ENCODE results near the gene ZFHX3. TPM values are rescaled to one million over a fixed set of nuclear protein-coding genes. Genes with fewer than 3 reads are reported as not detected.

The ZFHX3 gene
- total and polyA plus RNA-seq, 10 of the 15 experiments (the other 5 are each of a cell fraction or from before 2014, with no cell fraction given): 0.68 to 8.6 (median 2.0) TPM

- in situ Hi-C loops (cut with MboI): no loop called here
- Histone ChIP-seq H3K4me2 (ENCODE audit: control insufficient read depth, insufficient read depth) (no peak overlapping the region), H3K79me2 (ENCODE audit: control insufficient read depth, insufficient read depth, low read length) (no peaks in the 10 kb centered on the region), H3K27me3 (replicated peaks in 1 of 2; ENCODE audit: control insufficient read depth in 2 of 2, insufficient read depth in 2 of 2, low read length in 1 of 2) (no peaks in the 10 kb centered on the region), H2AFZ (ENCODE audit: control insufficient read depth, low read depth, low read length) (no peak overlapping the region), H3K36me3 (ENCODE audit: control insufficient read depth in 2 of 2, insufficient read depth in 2 of 2, low read length in 1 of 2) (no peaks in the 10 kb centered on the region; a peak in 2 of 4 replicates), H3K9me3 (replicated peaks; ENCODE audit: control insufficient read depth, insufficient read depth, low read length) (no peaks in the 10 kb centered on the region), H3K9ac (ENCODE audit: control insufficient read depth, insufficient read depth, low read length) (no peak overlapping the region), H3K27ac (ENCODE audit: control insufficient read depth, insufficient read depth) (no peak overlapping the region), H3K4me1 (ENCODE audit: control insufficient read depth, insufficient read depth, low read length) (peaks cover 8% of the 10 kb centered on the region), H4K20me1 (ENCODE audit: control insufficient read depth, insufficient read depth) (no peaks in the 10 kb centered on the region), H3K4me3 (no peak overlapping the region)
- ChIA-PET POLR2A (no interaction called here), SMC1A (ENCODE audit: uncharacterized antibody, unreplicated experiment) (interaction anchor here (0.7 to 3.3 kb wide), 21 partner anchors 8 to 433 kb away, joined by 3 to 33 read pairs (median 5); partner anchors contain the start of gene ZFHX3), CTCF (interaction anchor here (0.6 to 4.5 kb wide), 47 partner anchors 12 to 1122 kb away, joined by 3 to 69 read pairs (median 5); partner anchors contain the start of gene ZFHX3), RAD21 (ENCODE audit: unreplicated experiment) (interaction anchor here (0.7 to 2.3 kb wide), 11 partner anchors 13 to 1123 kb away, joined by 3 to 24 read pairs (median 4); no protein-coding TSS in a partner anchor)
- intact Hi-C loops (cut with micrococcal nuclease; ENCODE audit: unreplicated experiment): loop anchor here (5.0 to 10.0 kb wide), 3 partner anchors 169 to 331 kb away; no protein-coding TSS in a partner anchor
- ATAC-seq: no peak
- 85% methylated on average over 3 of the region's 3 CpGs for WGBS (ENCODE audit: insufficient coverage, insufficient replicate concordance, low lambda C conversion rate, missing lambda C conversion rate)
- TF ChIP-seq SREBF2 (IDR thresholded peaks at IDR 0.05; ENCODE audit: low read length) (no peak), YY1 (IDR thresholded peaks at IDR 0.05; ENCODE audit: low read depth, low read length) (no peak), MEF2A (IDR thresholded peaks at IDR 0.05; ENCODE audit: insufficient read depth, low read depth, low read length) (no peak), MXI1 (IDR thresholded peaks at IDR 0.05; ENCODE audit: low read depth, low read length) (no peak), CHD1 (IDR thresholded peaks at IDR 0.05; ENCODE audit: low read depth, low read length) (no peak), BACH1 (IDR thresholded peaks at IDR 0.05; ENCODE audit: borderline replicate concordance) (no peak), ZSCAN29 (IDR thresholded peaks at IDR 0.05) (no peak)
- TF ChIP-seq, protein P1, sequence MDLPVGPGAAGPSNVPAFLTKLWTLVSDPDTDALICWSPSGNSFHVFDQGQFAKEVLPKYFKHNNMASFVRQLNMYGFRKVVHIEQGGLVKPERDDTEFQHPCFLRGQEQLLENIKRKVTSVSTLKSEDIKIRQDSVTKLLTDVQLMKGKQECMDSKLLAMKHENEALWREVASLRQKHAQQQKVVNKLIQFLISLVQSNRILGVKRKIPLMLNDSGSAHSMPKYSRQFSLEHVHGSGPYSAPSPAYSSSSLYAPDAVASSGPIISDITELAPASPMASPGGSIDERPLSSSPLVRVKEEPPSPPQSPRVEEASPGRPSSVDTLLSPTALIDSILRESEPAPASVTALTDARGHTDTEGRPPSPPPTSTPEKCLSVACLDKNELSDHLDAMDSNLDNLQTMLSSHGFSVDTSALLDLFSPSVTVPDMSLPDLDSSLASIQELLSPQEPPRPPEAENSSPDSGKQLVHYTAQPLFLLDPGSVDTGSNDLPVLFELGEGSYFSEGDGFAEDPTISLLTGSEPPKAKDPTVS (IDR thresholded peaks at IDR 0.05; ENCODE audit: low read depth, low read length): no peak
- DNase-seq (ENCODE audit: low read depth, low spot score): no peak
- no TSS peak for BruUV-seq (replicated peaks)
- no peak for FAIRE-seq
These were observed 214.4 kb downstream of the ZFHX3 start for GRCh38 chr16:72833482-72833881.
